Mucosa of gallbladder (tissue), 1 donor: ENCODE measurements around the gene PDE4DIP. TPM values are rescaled to one million over a fixed set of nuclear protein-coding genes. Genes with fewer than 3 reads are reported as not detected.

Experiments
- total RNA-seq: library from RNA; stranded (reverse); gene quantifications from one replicate; pipeline ENCODE4 v1.2.1, GENCODE V29; 2021
- donor health status: DM: no; HTN: no; CAD: no.

The PDE4DIP gene
- total RNA-seq, 1 donor from 2014 or later, result 78.2 TPM

Other genes starting within 250 kb of the PDE4DIP start
- gene NBPF14, start 248.4 kb upstream of the PDE4DIP start, total RNA-seq, result 22.6 TPM
- 0.46 TPM for gene NUDT4B, start 95.7 kb upstream of the PDE4DIP start, total RNA-seq